22Rv1 (cell line): ENCODE measurements around the gene N4BP2.

Experiments used
- ZFX ChIP-seq: fragments of 450-650 bp; IDR thresholded peaks from 2 replicates; pipeline ENCODE4 v1.6.1; 2017; ENCODE audit warnings: antibody characterized with exemption, borderline replicate concordance
- TF ChIP-seq, protein P1 (sequence below): fragments of 450-650 bp; IDR thresholded peaks from 2 replicates; pipeline ENCODE4 v1.5.1; 2017; ENCODE audit warnings: mild to moderate bottlenecking

DNA sequence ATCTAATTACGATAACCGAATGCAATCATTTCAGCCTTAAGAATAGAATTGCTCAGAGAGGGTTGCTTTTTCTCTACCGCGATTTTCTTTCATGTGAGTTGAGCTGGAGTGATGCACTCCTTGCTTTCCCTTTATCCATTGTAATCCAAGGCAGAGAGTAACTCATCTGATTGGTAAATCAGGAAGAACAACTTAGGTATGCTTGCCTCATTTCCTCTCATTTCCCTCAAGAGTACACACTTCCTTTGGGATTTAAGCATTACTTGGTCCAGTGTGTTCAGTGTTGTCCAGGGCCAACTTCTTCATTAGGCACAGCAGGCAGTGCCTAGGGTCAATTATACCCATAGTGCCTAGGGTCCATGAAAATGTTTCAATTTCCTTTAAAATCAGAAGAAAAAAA lies 15.7 kb upstream of the N4BP2 start:
- TF ChIP-seq, protein P1, sequence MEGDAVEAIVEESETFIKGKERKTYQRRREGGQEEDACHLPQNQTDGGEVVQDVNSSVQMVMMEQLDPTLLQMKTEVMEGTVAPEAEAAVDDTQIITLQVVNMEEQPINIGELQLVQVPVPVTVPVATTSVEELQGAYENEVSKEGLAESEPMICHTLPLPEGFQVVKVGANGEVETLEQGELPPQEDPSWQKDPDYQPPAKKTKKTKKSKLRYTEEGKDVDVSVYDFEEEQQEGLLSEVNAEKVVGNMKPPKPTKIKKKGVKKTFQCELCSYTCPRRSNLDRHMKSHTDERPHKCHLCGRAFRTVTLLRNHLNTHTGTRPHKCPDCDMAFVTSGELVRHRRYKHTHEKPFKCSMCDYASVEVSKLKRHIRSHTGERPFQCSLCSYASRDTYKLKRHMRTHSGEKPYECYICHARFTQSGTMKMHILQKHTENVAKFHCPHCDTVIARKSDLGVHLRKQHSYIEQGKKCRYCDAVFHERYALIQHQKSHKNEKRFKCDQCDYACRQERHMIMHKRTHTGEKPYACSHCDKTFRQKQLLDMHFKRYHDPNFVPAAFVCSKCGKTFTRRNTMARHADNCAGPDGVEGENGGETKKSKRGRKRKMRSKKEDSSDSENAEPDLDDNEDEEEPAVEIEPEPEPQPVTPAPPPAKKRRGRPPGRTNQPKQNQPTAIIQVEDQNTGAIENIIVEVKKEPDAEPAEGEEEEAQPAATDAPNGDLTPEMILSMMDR: no peak
- TF ChIP-seq ZFX: no peak
